Activated naive CD8-positive, alpha-beta T cell treated with anti-CD3 and anti-CD28 coated beads for 36 hours (primary cell): ENCODE data around the gene CAB39. TPM values are rescaled to one million over a fixed set of nuclear protein-coding genes. Genes with fewer than 3 reads are reported as not detected.

Experiments
- DNase-seq: peaks from one replicate; pipeline ENCODE4 v3.0.0; 2021
- H3K27ac Mint-ChIP-seq: one replicate; pipeline ENCODE4 v1.8.0; 2022; ENCODE audit warnings: mild to moderate bottlenecking, moderate library complexity, mixed read lengths
- H3K27me3 Mint-ChIP-seq: one replicate; pipeline ENCODE4 v1.8.0; 2022; ENCODE audit warnings: mild to moderate bottlenecking, mixed read lengths
- H3K36me3 Mint-ChIP-seq: one replicate; pipeline ENCODE4 v1.8.0; 2021; ENCODE audit warnings: mild to moderate bottlenecking, mixed read lengths
- H3K4me1 Mint-ChIP-seq: one replicate; pipeline ENCODE4 v1.8.0; 2021; ENCODE audit warnings: mixed read lengths
- H3K4me3 Mint-ChIP-seq: one replicate; pipeline ENCODE4 v1.8.0; 2022; ENCODE audit warnings: mild to moderate bottlenecking, moderate library complexity, mixed read lengths
- H3K9me3 Mint-ChIP-seq: one replicate; pipeline ENCODE4 v1.8.0; 2022; ENCODE audit warnings: mixed read lengths
- total RNA-seq, 2 experiments: library from RNA; stranded (reverse); gene quantifications; one replicate each; pipeline ENCODE4 v1.2.3, GENCODE V29; 2021

The CAB39 gene
- total RNA-seq, 2 experiments from 2014 or later = 119 to 122 TPM

DNA sequence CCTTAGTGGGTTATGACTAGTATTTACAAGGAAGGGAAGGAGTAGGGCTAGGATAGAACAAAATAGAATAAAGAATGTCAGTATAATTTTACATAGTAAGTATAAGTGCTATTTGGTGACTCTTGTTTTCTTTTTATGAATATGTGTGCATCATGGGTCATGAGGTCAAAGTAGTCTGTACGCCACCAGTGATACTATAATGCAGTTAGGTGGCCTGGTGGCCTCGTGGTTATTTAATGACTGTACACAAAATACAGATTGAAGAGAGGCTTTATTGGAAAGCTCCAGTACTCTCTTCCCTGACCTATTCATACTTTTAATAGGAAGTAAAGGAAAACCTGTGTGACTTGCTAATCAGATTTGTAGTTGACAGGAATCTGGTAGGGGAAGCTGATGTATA, 27.3 kb downstream of the CAB39 start:
- H3K36me3 Mint-ChIP-seq = peaks cover 54% of the 10 kb centered on the region

DNA sequence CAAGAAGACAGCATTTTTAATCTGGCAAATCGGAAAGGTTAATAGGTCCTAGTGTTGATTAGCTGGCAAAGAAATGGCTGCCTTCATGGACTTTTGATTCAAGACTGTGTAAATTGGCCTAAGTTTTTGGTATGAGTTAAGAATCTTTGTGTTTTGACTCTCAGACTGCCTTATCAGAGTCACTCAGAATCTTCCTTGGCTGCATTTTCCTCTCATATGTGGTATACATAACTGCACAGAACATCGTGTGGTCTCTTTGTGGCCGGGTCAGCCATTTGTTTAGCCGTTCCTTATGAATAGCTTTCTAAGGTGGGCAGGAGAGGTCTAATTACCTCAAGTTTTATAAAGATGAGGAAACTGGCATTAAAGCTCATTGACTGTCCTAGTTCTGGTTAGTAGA, 30.1 kb downstream of the CAB39 start:
- Mint-ChIP-seq H3K36me3 (peaks cover 65% of the 10 kb centered on the region), H3K9me3 (no peaks in the 10 kb centered on the region), H3K4me1 (peaks cover 49% of the 10 kb centered on the region), H3K4me3 (no peak overlapping the region), H3K27me3 (no peaks in the 10 kb centered on the region), H3K27ac (peak overlapping the region; percentile 43)
- no peak for DNase-seq

More for the DNA sequence above, 27.3 kb downstream of the CAB39 start:
- DNase-seq = no peak
- Mint-ChIP-seq H3K4me1 (peaks cover 52% of the 10 kb centered on the region), H3K4me3 (no peak overlapping the region), H3K27me3 (no peaks in the 10 kb centered on the region), H3K27ac (no peak overlapping the region), H3K9me3 (no peaks in the 10 kb centered on the region)

DNA sequence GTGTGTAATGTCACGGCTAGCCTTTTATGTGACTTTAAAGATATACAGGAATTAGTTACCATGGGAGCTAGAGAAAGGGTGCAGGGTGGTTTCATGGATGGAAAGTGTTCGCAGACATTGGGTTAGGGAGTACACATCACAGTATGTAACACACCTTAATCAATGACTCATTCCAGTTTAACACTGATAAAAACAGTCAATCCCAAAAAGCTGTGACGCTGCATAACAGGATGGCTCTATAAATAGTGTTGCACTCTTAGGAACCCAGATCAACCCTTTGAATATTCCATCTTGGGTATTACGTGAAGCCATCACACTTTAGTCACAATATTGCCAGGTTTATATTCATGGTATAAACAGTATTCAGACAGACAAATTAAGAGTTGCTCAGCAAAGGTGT, 33.6 kb downstream of the CAB39 start:
- Mint-ChIP-seq H3K36me3 (peaks cover 56% of the 10 kb centered on the region), H3K27ac (no peak overlapping the region), H3K4me1 (peaks cover 41% of the 10 kb centered on the region), H3K4me3 (no peak overlapping the region), H3K9me3 (no peaks in the 10 kb centered on the region), H3K27me3 (no peaks in the 10 kb centered on the region)
- DNase-seq = no peak

DNA sequence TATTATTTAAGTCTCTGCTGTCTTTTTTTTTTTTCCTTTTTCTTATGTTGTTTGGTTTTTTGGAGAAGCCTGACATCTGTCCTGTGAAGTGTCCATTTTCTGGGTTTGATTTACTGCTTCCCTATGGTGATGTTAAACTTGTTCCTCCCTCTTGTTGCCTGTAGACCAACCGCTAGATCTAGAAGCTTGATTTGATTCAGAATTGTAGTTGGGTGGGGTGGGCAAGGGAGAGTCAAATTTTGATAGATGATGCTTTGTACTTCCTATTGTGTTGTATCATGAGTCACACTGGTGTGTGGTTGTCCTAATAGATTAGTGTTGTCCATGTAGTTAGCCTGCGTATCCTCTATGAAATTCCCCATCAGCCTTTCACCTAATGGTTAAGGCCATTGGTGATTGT, 35.4 kb downstream of the CAB39 start:
- peaks cover 55% of the 10 kb centered on the region for H3K4me1 Mint-ChIP-seq
- H3K4me3 Mint-ChIP-seq = no peak overlapping the region
- peaks cover 59% of the 10 kb centered on the region for H3K36me3 Mint-ChIP-seq
- peaks cover 3% of the 10 kb centered on the region for H3K9me3 Mint-ChIP-seq
- DNase-seq = no peak
- H3K27ac Mint-ChIP-seq = no peak overlapping the region
- no peaks in the 10 kb centered on the region for H3K27me3 Mint-ChIP-seq

DNA sequence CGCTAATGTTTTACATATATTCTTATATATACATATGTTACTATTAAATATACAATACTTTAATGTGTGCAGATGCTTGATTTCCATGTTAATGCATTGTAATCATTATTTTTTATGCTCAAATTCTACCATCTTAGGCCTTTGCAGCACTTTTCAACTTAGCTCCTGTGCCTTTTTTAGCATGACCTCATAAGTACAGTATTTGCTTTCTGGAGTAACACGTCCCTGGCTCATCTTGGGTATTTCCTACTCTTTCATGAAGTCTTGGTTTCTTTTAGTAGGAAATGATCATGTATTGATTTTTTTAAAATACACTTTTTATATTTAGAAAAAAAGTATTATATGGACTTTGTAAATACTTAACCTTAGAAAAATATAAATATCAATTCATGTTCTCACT, 36.5 kb downstream of the CAB39 start:
- peaks cover 3% of the 10 kb centered on the region for H3K9me3 Mint-ChIP-seq
- no peaks in the 10 kb centered on the region for H3K27me3 Mint-ChIP-seq
- peaks cover 56% of the 10 kb centered on the region for H3K4me1 Mint-ChIP-seq
- H3K27ac Mint-ChIP-seq = no peak overlapping the region
- peaks cover 56% of the 10 kb centered on the region for H3K36me3 Mint-ChIP-seq
- no peak for DNase-seq
- no peak overlapping the region for H3K4me3 Mint-ChIP-seq

DNA sequence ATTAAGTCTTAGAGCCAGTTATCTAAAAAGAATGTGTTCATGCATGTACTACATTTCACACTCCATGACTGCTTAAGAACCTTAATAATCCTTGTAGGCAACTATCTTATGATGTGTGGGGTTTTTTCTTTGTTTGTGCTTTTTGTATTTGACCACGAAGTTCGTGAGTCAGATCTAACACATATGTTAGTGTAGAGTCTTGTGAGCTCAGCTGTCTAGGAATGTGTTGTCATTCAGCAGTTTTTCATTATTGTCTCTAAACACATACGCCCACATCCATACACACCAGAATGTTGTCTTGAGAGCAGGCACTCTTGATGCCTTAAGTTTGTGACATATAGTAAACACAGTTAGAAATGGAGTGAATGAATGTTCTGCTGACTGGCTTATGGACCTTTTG, 38.4 kb downstream of the CAB39 start:
- Mint-ChIP-seq H3K27ac (no peak overlapping the region), H3K4me3 (no peak overlapping the region), H3K36me3 (peaks cover 64% of the 10 kb centered on the region), H3K4me1 (peaks cover 67% of the 10 kb centered on the region), H3K27me3 (no peaks in the 10 kb centered on the region), H3K9me3 (peaks cover 3% of the 10 kb centered on the region)
- no peak for DNase-seq

DNA sequence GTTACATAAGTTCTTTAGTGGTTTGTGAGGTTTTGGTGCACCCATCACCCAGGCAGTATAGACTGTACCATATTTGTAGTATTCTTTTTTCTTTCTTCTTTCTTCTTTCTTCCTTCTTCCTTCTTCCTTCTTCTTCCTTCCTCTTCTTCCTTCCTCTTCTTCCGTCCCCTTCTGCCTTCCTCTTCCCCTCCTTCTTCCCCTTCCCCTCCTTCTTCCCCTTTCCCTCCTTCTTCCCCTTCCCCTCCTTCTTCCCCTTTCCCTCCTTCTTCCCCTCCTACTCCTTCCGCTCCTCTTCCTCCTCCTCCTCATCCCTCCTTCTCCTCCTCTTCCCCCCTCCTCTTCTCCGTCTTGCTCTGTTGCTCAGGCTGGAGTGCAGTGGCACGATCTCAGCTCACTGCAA, 41.6 kb downstream of the CAB39 start:
- H3K4me3 Mint-ChIP-seq = no peak overlapping the region
- H3K9me3 Mint-ChIP-seq = peaks cover 3% of the 10 kb centered on the region
- H3K4me1 Mint-ChIP-seq = peaks cover 69% of the 10 kb centered on the region
- H3K27ac Mint-ChIP-seq = no peak overlapping the region
- H3K27me3 Mint-ChIP-seq = no peaks in the 10 kb centered on the region
- DNase-seq = no peak
- peaks cover 54% of the 10 kb centered on the region for H3K36me3 Mint-ChIP-seq

DNA sequence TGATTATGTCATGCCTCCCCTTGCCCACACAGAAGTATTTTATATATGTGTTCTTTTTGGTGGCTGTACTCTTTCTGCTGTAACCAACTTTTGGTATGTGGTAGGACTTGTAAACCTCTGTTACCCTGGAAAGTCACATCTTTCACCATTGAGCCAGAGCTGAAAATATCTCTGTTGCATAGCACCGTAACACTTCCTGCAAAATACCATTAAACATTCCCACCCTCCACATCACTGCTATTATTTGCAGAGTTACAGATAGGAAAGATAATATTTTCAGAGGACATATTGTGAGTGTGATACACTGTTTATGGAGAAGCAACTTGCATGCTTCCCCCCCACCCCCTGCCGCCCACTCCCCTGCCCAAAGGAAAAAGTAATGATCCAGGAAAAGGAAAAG, 44.8 kb downstream of the CAB39 start:
- H3K36me3 Mint-ChIP-seq = peaks cover 61% of the 10 kb centered on the region
- peaks cover 3% of the 10 kb centered on the region for H3K9me3 Mint-ChIP-seq
- DNase-seq = no peak
- H3K4me1 Mint-ChIP-seq = peaks cover 62% of the 10 kb centered on the region
- H3K4me3 Mint-ChIP-seq = no peak overlapping the region
- no peaks in the 10 kb centered on the region for H3K27me3 Mint-ChIP-seq
- peak overlapping the region; percentile 1 for H3K27ac Mint-ChIP-seq

DNA sequence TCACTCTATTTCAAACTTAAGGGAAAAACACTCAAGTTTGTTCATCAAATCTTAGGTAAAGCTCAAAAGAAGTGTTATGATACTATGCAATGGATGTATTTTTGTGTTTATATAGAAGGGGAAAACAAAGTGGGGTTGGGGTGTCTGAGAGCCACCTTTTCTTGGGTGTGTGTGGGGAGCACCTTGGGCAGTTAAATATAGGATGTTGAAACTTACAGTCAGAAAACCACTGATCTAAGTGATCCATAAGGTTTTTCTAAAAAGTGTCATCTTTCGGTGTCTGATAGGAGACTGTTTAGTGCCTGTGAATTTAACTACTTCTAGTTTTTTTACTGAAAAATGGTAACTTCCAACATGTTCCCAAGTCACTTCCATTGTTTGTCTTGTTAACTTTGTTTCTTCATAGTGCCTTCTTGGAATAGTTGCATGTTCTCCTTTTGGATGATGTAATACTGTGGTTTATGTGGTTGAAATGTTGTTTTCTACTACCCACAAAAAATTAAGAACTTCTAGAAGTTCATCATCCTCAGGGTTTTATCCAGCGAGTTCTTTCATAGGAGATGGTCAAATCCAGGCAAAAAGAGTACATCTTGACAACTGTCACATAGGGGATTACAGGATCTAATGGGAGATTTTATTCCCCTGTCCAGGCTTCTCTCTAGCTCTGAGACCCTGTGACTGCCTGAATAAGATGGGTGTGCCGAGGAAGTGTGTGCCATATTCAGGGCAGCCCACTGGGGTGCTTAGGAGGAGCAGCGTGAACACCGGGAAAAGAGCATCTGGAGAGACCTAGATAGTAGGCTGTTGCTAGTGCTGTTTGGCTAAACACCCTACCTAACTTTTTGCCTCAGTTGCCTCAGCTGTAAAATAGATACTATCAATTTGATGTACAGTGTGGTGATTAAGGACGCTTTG, 46.2 kb downstream of the CAB39 start:
- H3K4me1 Mint-ChIP-seq = peaks cover 56% of the 10 kb centered on the region
- no peaks in the 10 kb centered on the region for H3K27me3 Mint-ChIP-seq
- no peak for DNase-seq
- H3K27ac Mint-ChIP-seq = peak overlapping the region; percentile 42
- peaks cover 65% of the 10 kb centered on the region for H3K36me3 Mint-ChIP-seq
- no peaks in the 10 kb centered on the region for H3K9me3 Mint-ChIP-seq
- no peak overlapping the region for H3K4me3 Mint-ChIP-seq

DNA sequence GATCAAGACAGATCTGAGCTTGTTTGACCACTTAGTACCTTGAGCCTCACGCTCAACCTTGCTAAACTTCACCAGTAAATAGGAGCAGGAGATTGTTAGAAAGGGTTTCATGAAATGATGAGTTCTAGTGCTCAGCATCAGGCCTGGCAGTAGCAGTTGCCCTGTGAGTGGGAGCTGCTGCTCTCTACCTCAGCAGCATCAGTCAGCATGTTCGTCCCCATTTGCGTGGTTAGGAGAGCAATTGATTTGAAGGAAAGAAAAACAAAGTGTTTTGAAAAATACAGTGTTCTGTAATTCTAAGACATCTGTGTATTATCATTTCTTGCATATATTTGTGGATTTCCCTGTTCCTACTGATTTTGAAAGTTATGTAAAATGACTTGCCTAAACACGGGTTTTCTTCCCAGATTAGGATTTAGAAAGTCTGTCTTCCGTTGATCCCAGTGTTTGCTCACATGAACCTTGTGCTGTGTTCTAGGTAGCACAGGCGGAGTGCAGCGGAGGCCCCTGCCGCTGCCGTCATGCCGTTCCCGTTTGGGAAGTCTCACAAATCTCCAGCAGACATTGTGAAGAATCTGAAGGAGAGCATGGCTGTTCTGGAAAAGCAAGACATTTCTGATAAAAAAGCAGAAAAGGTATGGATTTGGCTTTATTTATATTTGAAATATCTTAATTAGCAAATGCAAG, 47.0 kb downstream of the CAB39 start:
- DNase-seq = no peak
- H3K9me3 Mint-ChIP-seq = no peaks in the 10 kb centered on the region
- H3K36me3 Mint-ChIP-seq = peaks cover 61% of the 10 kb centered on the region
- H3K4me1 Mint-ChIP-seq = peaks cover 54% of the 10 kb centered on the region
- H3K27ac Mint-ChIP-seq = no peak overlapping the region
- H3K27me3 Mint-ChIP-seq = no peaks in the 10 kb centered on the region
- H3K4me3 Mint-ChIP-seq = no peak overlapping the region

DNA sequence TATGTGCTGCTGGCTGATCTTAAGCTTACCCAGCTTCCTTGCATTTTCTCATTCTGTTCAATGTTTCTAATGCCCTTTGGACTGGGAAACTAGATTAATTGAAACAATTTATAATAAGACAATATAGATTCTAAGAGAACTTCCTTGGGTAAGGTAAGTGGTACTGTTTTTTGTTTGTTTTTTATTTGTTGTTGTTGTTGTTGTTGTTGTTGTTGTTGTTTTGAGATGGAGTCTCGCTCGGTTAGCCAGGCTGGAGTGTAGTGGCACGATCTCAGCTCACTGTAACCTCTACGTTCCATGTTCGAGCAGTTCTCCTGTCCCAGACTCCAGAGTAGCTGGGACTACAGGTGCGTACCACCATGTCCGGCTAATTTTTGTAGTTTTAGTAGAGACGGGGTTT, 49.1 kb downstream of the CAB39 start:
- peaks cover 55% of the 10 kb centered on the region for H3K4me1 Mint-ChIP-seq
- H3K36me3 Mint-ChIP-seq = peaks cover 64% of the 10 kb centered on the region
- no peak overlapping the region for H3K27ac Mint-ChIP-seq
- no peak overlapping the region for H3K4me3 Mint-ChIP-seq
- DNase-seq = no peak
- H3K9me3 Mint-ChIP-seq = no peaks in the 10 kb centered on the region
- H3K27me3 Mint-ChIP-seq = no peaks in the 10 kb centered on the region

DNA sequence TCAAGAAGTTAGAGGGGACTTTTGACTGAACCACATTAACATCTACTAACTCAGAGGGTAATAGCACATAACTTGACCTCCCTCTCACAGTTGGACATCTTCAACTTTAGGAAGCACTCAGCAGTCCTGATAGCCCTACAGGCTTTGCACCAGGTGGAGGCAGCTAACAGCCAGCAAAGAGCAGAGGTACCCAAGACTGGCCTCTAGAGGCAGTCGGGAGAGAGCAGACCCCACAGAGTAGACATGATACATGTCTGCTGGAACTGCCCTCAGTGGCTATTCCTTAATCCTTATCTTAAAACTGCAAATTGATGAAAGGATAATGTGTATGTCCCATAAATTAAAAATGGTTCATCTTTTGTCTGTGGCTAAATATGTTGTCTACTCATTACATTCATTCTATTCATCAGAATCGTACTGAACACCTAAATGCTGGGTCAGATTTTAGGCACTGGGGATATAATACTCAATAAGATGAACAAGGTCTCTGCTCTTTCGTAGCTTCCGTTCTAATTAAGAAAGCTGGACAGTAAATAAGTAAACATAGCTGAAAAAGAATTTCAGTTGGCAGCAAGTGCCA, 49.8 kb downstream of the CAB39 start:
- peak; percentile 24 for DNase-seq
- peaks cover 57% of the 10 kb centered on the region for H3K4me1 Mint-ChIP-seq

DNA sequence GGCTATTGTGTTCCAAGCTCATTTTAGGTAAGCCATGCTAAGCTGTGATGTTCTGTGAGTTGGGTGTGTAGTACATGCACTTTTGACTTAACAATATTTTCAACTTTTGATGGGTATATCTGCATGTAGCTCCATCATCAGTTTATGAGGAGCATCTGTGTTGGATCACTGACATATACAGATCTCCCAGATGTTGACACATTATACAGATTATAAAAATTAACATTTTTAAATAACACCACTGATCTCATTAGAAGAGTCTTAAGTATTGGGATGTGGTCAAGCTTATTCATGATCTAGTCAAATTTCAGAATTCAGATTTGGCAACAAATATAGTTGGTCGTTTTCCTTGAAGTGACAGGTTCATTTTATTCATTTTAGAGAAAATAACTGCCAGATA, 51.7 kb downstream of the CAB39 start:
- Mint-ChIP-seq H3K4me1 (peaks cover 56% of the 10 kb centered on the region), H3K4me3 (no peak overlapping the region), H3K36me3 (peaks cover 81% of the 10 kb centered on the region), H3K27me3 (no peaks in the 10 kb centered on the region), H3K27ac (no peak overlapping the region), H3K9me3 (peaks cover 2% of the 10 kb centered on the region)
- DNase-seq = no peak

More for the DNA sequence above, 49.8 kb downstream of the CAB39 start:
- Mint-ChIP-seq H3K9me3 (no peaks in the 10 kb centered on the region), H3K27ac (no peak overlapping the region), H3K4me3 (no peak overlapping the region), H3K36me3 (peaks cover 70% of the 10 kb centered on the region), H3K27me3 (no peaks in the 10 kb centered on the region)

DNA sequence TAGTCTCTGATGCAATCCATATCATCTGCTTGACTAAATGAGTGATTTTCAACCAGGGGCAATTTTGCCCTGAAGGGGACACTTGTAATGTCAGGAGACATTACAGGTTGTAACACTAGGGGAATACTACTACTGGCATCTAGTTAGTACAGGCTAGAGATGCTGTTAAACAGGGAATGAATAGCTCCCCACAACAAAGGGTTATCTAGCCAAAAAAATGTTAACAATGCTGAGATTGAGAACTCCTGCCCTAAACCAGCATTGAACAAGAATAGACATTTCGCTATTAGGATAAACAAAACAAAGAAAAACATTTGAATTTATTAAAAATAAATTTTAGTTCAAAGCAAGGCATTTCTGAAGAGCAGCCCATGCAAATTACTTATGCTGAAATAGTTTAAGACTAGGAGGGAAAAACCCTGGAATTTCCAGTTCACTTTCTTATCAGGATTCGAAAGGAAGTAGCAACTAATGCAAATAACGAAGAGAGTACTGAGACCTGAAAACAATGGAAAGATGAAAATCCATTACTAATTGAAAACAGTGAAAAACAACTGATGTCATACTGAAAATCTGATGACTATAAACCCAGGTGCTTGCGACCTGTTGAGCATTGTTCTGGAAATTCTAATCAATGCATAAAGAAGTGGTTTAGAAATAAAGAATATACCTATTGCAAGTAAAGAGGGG, 53.1 kb downstream of the CAB39 start:
- H3K36me3 Mint-ChIP-seq = peaks cover 83% of the 10 kb centered on the region
- H3K4me1 Mint-ChIP-seq = peaks cover 55% of the 10 kb centered on the region
- no peak overlapping the region for H3K4me3 Mint-ChIP-seq
- peaks cover 2% of the 10 kb centered on the region for H3K9me3 Mint-ChIP-seq
- DNase-seq = no peak
- H3K27ac Mint-ChIP-seq = peak overlapping the region; percentile 80
- H3K27me3 Mint-ChIP-seq = no peaks in the 10 kb centered on the region

DNA sequence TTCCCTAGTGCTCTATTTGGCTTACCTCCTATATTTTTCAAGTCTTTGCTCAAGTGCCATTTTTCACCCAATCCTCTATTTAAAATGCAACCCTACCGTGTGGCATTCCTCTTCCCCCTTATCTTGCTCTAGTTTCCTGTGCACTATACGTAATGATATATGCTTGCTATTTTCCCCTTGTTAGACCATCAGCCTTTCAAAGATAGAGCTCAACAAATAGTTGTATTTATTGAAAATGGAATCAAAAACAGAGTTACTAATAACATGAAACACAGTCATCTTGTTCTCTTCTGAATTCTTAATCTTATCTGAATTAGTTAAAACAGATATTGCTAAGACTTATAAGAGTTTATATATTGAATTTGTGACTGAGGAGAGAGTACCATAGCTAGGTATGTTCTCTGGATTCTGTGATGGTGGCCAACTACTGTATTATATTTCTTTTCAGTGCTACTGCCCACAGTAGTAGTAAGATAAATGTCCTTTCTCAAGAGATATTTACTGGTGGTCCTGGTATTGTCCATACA, 55.3 kb downstream of the CAB39 start:
- Mint-ChIP-seq H3K27me3 (no peaks in the 10 kb centered on the region), H3K36me3 (peaks cover 86% of the 10 kb centered on the region), H3K27ac (no peak overlapping the region), H3K4me3 (no peak overlapping the region), H3K4me1 (peaks cover 68% of the 10 kb centered on the region), H3K9me3 (peaks cover 2% of the 10 kb centered on the region)
- DNase-seq = no peak
